Measurements from ENCODE around the gene NDEL1.
"Not testable (repeated sequence)": the region's sequence is repeated elsewhere in the genome, so short reads cannot be mapped to it uniquely, and the experiment has no call there.

NDEL1 gene, protein sequence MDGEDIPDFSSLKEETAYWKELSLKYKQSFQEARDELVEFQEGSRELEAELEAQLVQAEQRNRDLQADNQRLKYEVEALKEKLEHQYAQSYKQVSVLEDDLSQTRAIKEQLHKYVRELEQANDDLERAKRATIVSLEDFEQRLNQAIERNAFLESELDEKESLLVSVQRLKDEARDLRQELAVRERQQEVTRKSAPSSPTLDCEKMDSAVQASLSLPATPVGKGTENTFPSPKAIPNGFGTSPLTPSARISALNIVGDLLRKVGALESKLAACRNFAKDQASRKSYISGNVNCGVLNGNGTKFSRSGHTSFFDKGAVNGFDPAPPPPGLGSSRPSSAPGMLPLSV

GRCh38 chr17:8435245-8436168 is at the start of gene NDEL1:
TSS of gene NDEL1 (plus strand) at chr17:8435884. CDS start at chr17:8444272, 8,388 bp downstream.
- no peak within 1 kb of the TSS for H3K27ac ChIP-seq (ENCODE audit: low read length)
- H3K4me1 ChIP-seq (ENCODE audit: control insufficient read depth, insufficient read depth, low read length) = no peaks in the 10 kb centered on the region
- peak; percentile 85 for DNase-seq (ENCODE audit: low read depth, low spot score)
- H3K4me3 ChIP-seq (ENCODE audit: low read length) = peak within 1 kb of the TSS; percentile 77
- H3K36me3 ChIP-seq (ENCODE audit: control insufficient read depth, insufficient read depth, low read length) = no peaks in the 10 kb centered on the region
- H3K9me3 ChIP-seq (ENCODE audit: control insufficient read depth, insufficient read depth, low read length) = no peaks in the 10 kb centered on the region
- H3K27me3 ChIP-seq (ENCODE audit: control insufficient read depth, insufficient read depth, low read length) = no peaks in the 10 kb centered on the region
- no CpG with 5 or more reads among the region's 68 CpGs for WGBS (ENCODE audit: insufficient coverage, insufficient read length)

DNA sequence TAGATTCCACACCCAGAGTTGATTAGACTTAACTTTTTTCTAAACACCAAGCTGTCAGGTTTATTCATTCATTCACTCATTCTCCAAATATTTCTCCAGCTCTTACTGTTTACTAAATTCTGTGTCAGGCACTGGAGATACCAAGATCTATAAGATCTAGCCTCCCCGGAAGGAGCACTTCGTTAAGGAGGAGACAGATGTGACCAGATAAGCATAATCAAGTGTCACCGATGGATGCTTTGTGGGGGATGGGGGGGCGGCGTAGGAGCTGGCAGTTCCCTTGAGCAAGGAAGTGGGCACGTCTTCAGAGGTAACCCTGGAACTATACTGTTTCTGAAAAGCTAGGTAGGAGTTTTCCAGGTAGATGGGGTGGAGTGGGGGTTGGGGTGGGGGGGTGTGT is 48.8 kb upstream of the NDEL1 start:
- no peak overlapping the region for H3K4me3 ChIP-seq (ENCODE audit: low read length)
- H3K9me3 ChIP-seq (ENCODE audit: control insufficient read depth, insufficient read depth, low read length) = no peaks in the 10 kb centered on the region
- DNase-seq (ENCODE audit: low read depth, low spot score) = no peak
- no CpG with 5 or more reads among the region's 6 CpGs for WGBS (ENCODE audit: insufficient coverage, insufficient read length)
- H3K27ac ChIP-seq (ENCODE audit: low read length) = no peak overlapping the region
- no peaks in the 10 kb centered on the region for H3K27me3 ChIP-seq (ENCODE audit: control insufficient read depth, insufficient read depth, low read length)
- no peaks in the 10 kb centered on the region for H3K4me1 ChIP-seq (ENCODE audit: control insufficient read depth, insufficient read depth, low read length)
- peaks cover 2% of the 10 kb centered on the region; the same call in 1 of the 2 replicates for H3K36me3 ChIP-seq (ENCODE audit: control insufficient read depth, insufficient read depth, low read length)

DNA sequence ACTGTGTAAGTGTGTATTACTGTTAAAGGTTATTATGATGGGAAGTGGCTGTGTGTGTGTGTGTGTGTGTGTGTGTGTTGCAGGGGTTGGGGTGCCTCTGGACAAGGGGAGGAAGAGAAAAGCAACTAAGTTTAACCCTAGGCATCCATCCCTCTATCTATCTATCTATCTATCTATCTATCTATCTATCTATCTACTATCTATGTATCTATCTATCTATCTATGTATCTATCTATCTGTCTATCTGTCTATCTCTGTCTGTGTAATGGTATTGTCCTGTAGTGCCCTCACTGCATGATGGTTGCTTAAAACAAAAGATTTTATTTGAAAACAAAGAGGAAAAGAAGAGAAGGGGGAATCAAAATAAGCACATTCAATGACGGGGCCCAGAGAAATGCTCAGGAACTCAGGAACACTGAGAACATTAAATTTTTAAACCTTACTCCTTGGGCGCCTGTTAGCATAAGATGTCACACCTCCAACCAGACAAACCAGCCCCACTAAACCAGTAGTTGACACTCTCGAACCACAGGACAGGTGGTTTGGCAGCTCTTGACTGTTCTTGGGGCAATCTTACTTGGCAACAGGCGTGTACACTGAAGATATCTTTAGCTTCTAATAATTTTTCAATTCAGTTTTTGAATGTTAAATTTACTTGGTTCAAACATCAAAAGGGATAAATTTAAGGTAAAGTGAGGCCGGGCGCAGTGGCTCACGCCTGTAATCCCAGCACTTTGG is 47.6 kb upstream of the NDEL1 start:
- no CpG with 5 or more reads among the region's 7 CpGs for WGBS (ENCODE audit: insufficient coverage, insufficient read length)
- Histone ChIP-seq H3K36me3 (ENCODE audit: control insufficient read depth, insufficient read depth, low read length) (no peaks in the 10 kb centered on the region; the same call in 1 of the 2 replicates), H3K4me1 (ENCODE audit: control insufficient read depth, insufficient read depth, low read length) (peaks cover 5% of the 10 kb centered on the region; the same call in 1 of the 2 replicates), H3K27ac (ENCODE audit: low read length) (no peak overlapping the region), H3K9me3 (ENCODE audit: control insufficient read depth, insufficient read depth, low read length) (no peaks in the 10 kb centered on the region), H3K27me3 (ENCODE audit: control insufficient read depth, insufficient read depth, low read length) (no peaks in the 10 kb centered on the region), H3K4me3 (ENCODE audit: low read length) (no peak overlapping the region)
- no peak for DNase-seq (ENCODE audit: low read depth, low spot score)

DNA sequence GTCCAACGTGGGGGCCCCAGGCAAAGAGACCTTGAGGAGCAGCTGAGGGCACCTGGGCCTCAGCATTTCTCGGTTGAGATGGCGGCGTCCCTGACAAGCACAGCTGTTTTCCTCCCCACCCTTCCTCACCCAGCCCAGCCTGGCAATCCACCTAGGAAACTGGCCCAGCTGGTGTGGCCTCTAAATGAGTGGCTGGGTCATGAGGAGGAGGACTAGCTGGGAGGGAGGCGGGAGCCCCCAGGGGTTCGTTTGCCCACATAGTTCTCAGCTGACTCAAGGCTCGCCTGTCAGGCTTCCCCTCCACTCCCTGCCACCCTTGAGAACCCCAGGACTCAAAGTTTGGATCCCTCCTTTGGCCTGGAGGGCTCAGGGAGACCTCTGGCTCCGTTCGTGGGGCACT is 44.0 kb upstream of the NDEL1 start:
- H3K9me3 ChIP-seq (ENCODE audit: control insufficient read depth, insufficient read depth, low read length) = no peaks in the 10 kb centered on the region
- WGBS (ENCODE audit: insufficient coverage, insufficient read length) = no CpG with 5 or more reads among the region's 9 CpGs
- H3K4me1 ChIP-seq (ENCODE audit: control insufficient read depth, insufficient read depth, low read length) = peaks cover 5% of the 10 kb centered on the region; the same call in 1 of the 2 replicates
- H3K27ac ChIP-seq (ENCODE audit: low read length) = no peak overlapping the region
- H3K36me3 ChIP-seq (ENCODE audit: control insufficient read depth, insufficient read depth, low read length) = no peaks in the 10 kb centered on the region; the same call in 1 of the 2 replicates
- no peaks in the 10 kb centered on the region for H3K27me3 ChIP-seq (ENCODE audit: control insufficient read depth, insufficient read depth, low read length)
- H3K4me3 ChIP-seq (ENCODE audit: low read length) = no peak overlapping the region
- no peak for DNase-seq (ENCODE audit: low read depth, low spot score)

DNA sequence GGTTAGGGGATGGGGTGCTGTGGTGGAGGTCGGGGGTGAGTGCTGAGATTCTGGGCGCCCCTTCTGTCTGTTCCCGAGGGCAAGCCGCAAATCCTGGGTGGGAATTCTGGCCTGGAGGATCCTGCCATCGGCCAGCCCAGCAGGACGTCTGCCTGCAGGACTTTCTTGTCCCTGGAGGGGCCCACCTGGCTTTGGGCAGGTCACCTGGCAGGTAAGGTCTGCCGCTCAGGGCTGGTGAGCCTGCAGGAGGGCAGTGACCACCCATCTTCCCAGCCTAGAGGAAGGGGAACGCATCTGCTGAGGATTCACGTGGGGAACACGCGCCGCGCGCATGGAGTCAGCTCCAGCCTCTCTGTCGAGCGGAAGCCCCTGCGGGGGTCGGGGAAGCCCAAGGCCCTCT is 43.4 kb upstream of the NDEL1 start:
- Histone ChIP-seq H3K9me3 (ENCODE audit: control insufficient read depth, insufficient read depth, low read length) (no peaks in the 10 kb centered on the region), H3K36me3 (ENCODE audit: control insufficient read depth, insufficient read depth, low read length) (no peaks in the 10 kb centered on the region; the same call in 1 of the 2 replicates), H3K4me1 (ENCODE audit: control insufficient read depth, insufficient read depth, low read length) (peaks cover 5% of the 10 kb centered on the region; the same call in 1 of the 2 replicates), H3K27me3 (ENCODE audit: control insufficient read depth, insufficient read depth, low read length) (no peaks in the 10 kb centered on the region), H3K4me3 (ENCODE audit: low read length) (no peak overlapping the region), H3K27ac (ENCODE audit: low read length) (no peak overlapping the region)
- no CpG with 5 or more reads among the region's 18 CpGs for WGBS (ENCODE audit: insufficient coverage, insufficient read length)
- no peak for DNase-seq (ENCODE audit: low read depth, low spot score)

- Histone ChIP-seq H3K4me3 (ENCODE audit: low read length) (no peak overlapping the region), H3K9me3 (ENCODE audit: control insufficient read depth, insufficient read depth, low read length) (no peaks in the 10 kb centered on the region), H3K27me3 (ENCODE audit: control insufficient read depth, insufficient read depth, low read length) (no peaks in the 10 kb centered on the region), H3K27ac (ENCODE audit: low read length) (no peak overlapping the region), H3K36me3 (ENCODE audit: control insufficient read depth, insufficient read depth, low read length) (no peaks in the 10 kb centered on the region; the same call in 1 of the 2 replicates), H3K4me1 (ENCODE audit: control insufficient read depth, insufficient read depth, low read length) (peaks cover 5% of the 10 kb centered on the region; the same call in 1 of the 2 replicates)
- WGBS (ENCODE audit: insufficient coverage, insufficient read length) = no CpG with 5 or more reads among the region's 46 CpGs
- no peak for DNase-seq (ENCODE audit: low read depth, low spot score)
Measured at GRCh38 chr17:8392674-8393469, 42.8 kb upstream of the NDEL1 start.

DNA sequence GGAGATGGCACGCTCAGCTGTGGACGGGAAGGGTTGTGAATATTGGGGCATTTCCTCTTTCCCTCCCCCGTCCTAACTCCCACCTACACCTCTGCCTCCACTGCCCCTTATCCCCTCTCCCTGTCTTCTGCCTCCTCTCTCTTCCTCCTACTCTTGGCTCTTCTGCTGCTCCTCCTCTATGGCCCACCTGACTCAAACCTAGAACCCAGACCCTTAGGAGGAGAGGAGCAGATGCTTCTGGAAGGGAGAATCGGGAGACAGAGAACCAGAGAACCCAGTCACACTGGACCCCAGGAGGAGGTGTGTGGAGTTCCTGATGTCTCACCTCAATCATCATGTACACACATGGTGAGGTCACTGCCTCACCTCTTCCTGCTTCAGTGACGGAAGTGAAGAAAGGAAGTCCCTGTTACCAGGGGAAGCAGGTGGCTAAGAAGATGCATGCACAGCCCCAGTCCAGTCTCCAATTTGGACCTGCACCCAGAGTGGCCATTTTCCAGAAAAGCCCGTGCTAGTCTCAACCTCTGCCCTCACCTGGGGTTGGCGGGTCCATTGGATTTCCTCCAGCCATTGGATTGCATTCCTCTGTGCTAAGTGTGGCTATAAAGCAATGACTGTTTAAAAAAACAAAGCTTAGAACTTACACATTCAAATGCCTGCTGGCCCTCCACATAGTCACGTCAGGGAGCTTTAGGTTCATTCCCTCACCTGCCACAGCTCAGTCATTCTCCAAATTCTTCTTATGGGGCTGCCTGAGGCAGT is 42.0 kb upstream of the NDEL1 start:
- Histone ChIP-seq H3K4me3 (ENCODE audit: low read length) (no peak overlapping the region), H3K9me3 (ENCODE audit: control insufficient read depth, insufficient read depth, low read length) (no peaks in the 10 kb centered on the region), H3K27ac (ENCODE audit: low read length) (no peak overlapping the region), H3K27me3 (ENCODE audit: control insufficient read depth, insufficient read depth, low read length) (no peaks in the 10 kb centered on the region), H3K4me1 (ENCODE audit: control insufficient read depth, insufficient read depth, low read length) (peaks cover 5% of the 10 kb centered on the region; the same call in 1 of the 2 replicates), H3K36me3 (ENCODE audit: control insufficient read depth, insufficient read depth, low read length) (no peaks in the 10 kb centered on the region; the same call in 1 of the 2 replicates)
- DNase-seq (ENCODE audit: low read depth, low spot score) = no peak
- WGBS (ENCODE audit: insufficient coverage, insufficient read length) = no CpG with 5 or more reads among the region's 8 CpGs

DNA sequence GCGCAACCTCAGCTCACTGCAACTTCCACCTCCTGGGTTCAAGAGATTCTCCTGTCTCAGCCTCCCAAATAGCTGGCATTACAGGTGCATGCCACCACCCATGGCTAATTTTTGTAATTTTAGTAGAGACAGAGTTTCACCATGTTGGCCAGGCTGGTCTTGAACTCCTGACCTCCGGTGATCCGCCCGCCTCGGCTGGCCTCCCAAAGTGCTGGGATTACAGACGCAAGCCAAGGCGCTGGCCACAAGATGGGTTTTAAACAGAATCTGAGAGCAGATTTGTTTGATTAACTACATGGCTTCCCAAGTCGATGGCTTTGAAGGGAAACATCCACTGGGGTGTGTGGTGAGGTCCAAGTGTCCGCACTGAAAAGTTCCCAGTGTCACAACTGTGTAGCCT is 41.2 kb upstream of the NDEL1 start:
- not testable (repeated sequence) for H3K4me3 ChIP-seq (ENCODE audit: low read length); H3K4me1 ChIP-seq (ENCODE audit: control insufficient read depth, insufficient read depth, low read length); H3K27me3 ChIP-seq (ENCODE audit: control insufficient read depth, insufficient read depth, low read length); H3K9me3 ChIP-seq (ENCODE audit: control insufficient read depth, insufficient read depth, low read length); DNase-seq (ENCODE audit: low read depth, low spot score); H3K36me3 ChIP-seq (ENCODE audit: control insufficient read depth, insufficient read depth, low read length); H3K27ac ChIP-seq (ENCODE audit: low read length)
- WGBS (ENCODE audit: insufficient coverage, insufficient read length) = no CpG with 5 or more reads among the region's 9 CpGs

DNA sequence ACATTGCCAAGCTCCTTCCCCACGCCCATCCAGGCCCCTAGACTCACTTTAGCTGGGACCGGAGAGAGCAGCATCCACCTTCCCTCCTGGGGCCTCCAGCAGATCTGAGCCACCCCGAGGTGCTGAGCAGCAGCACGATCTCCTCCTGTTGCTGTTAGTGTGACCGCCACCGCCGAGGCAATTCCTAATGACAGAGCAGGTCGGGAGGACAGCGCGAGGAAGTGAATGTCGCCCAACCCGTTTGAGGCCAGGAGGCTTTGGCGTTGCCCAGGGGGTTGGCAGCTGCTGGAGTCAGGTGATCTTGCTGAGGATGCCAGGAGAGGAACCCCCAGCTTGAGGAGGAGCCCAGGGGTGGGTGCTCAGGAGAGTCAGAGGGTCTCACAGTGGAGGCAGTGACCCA is 38.0 kb upstream of the NDEL1 start, which contains the start of gene RNF222:
RNF222 (minus strand) TSS at position 192 of the 400 bp plus-strand sequence. CDS start 4,366 bp downstream, outside the sequence.
- no peak for DNase-seq (ENCODE audit: low read depth, low spot score)
- Histone ChIP-seq H3K36me3 (ENCODE audit: control insufficient read depth, insufficient read depth, low read length) (no peaks in the 10 kb centered on the region; the same call in 1 of the 2 replicates), H3K4me1 (ENCODE audit: control insufficient read depth, insufficient read depth, low read length) (0 out of 2 replicates have a peak, but pooled peaks cover under 1% of the 10 kb centered on the region), H3K27ac (ENCODE audit: low read length) (no peak within 1 kb of the TSS), H3K9me3 (ENCODE audit: control insufficient read depth, insufficient read depth, low read length) (no peaks in the 10 kb centered on the region), H3K4me3 (ENCODE audit: low read length) (no peak within 1 kb of the TSS), H3K27me3 (ENCODE audit: control insufficient read depth, insufficient read depth, low read length) (no peaks in the 10 kb centered on the region)
- WGBS (ENCODE audit: insufficient coverage, insufficient read length) = no CpG with 5 or more reads among the region's 13 CpGs

Data from iPS DF 6.9 (cell line).